ENCODE data around the gene THUMPD3. TPM values are rescaled to one million over a fixed set of nuclear protein-coding genes. Genes with fewer than 3 reads are reported as not detected.

Gene THUMPD3
- total RNA-seq, 1 experiment from 2014 or later, result 22.1 TPM

DNA sequence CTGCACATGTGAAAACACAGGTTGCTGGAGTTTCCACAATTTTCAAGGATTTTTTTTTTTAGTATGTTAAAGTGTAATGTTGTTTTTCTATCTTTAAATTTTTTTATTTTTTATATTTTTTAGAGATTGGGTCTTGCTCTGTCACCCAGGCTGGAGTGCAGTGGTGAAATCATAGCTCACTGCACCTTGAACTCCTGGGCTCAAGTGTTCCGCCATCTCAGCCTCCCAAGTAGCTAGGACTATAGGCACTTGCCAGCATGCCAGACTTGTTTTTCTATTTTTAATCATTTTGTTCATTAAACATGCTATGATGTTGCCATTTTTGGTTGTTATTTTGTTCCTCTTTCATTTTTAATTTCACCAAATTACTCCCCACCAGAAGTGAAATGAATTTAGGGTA is 16.7 kb upstream of the THUMPD3 start:
- Histone ChIP-seq H3K27me3 (ENCODE audit: control insufficient read depth, insufficient read depth, low read length) (no peaks in the 10 kb centered on the region), H3K36me3 (replicated peaks; ENCODE audit: control insufficient read depth, insufficient read depth, low read length) (no peaks in the 10 kb centered on the region), H3K4me3 (ENCODE audit: insufficient read depth, low read depth, low read length) (no peak overlapping the region)
- DNase-seq, result no peak

DNA sequence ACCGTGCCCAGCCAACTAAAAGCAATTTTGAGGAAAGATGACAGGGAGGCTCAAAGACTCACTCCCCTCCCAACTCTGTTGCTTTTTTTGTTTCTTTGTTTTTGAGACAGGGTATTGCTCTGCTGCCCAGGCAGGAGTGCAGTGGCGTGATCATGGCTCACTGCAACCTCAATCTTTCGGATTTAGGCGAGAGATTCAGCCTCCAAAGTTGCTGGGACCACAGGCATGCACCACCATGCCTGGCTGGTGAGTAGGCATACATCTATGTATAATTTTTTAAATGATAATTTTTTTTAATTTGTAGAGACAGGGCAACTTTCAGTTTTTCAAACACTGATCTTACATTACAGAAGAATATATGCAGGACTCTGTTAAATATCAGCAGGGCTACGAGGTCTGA is 15.8 kb upstream of the THUMPD3 start:
- no peak overlapping the region for H3K4me3 ChIP-seq (ENCODE audit: insufficient read depth, low read depth, low read length)
- H3K27me3 ChIP-seq (ENCODE audit: control insufficient read depth, insufficient read depth, low read length), result no peaks in the 10 kb centered on the region
- no peaks in the 10 kb centered on the region for H3K36me3 ChIP-seq (replicated peaks; ENCODE audit: control insufficient read depth, insufficient read depth, low read length)
- DNase-seq, result no peak

GRCh38 chr3:9347887-9348286 is 15.0 kb upstream of the THUMPD3 start:
- no peak for DNase-seq
- Histone ChIP-seq H3K4me3 (ENCODE audit: insufficient read depth, low read depth, low read length) (no peak overlapping the region), H3K27me3 (ENCODE audit: control insufficient read depth, insufficient read depth, low read length) (no peaks in the 10 kb centered on the region), H3K36me3 (replicated peaks; ENCODE audit: control insufficient read depth, insufficient read depth, low read length) (no peaks in the 10 kb centered on the region)

GRCh38 chr3:9349321-9350117 is 13.3 kb upstream of the THUMPD3 start:
- DNase-seq, result no peak
- H3K27me3 ChIP-seq (ENCODE audit: control insufficient read depth, insufficient read depth, low read length), result no peaks in the 10 kb centered on the region
- no peaks in the 10 kb centered on the region for H3K36me3 ChIP-seq (replicated peaks; ENCODE audit: control insufficient read depth, insufficient read depth, low read length)
- no peak overlapping the region for H3K4me3 ChIP-seq (ENCODE audit: insufficient read depth, low read depth, low read length)

DNA sequence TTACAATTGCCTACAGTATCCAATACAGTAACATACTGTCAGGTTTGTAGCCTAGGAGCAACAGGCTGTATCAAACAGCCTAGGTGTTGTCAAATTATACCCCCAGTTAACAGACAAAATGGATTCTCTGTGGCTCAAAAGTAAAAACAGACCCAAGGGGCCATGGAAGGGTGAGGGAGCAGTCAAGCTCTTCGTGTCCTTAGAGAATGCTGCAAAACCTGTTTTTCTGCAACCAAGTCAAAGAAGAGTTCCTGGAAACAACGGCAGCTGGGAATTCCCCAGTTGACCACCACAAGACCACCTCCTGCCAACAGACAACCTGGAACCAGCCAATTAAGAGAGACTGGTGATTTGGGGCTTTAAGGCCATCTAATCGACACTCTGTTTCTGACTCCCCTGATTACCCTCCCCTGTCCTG is 11.1 kb upstream of the THUMPD3 start:
- DNase-seq, result peak; percentile 68
- Histone ChIP-seq H3K4me3 (ENCODE audit: insufficient read depth, low read depth, low read length) (no peak overlapping the region), H3K36me3 (replicated peaks; ENCODE audit: control insufficient read depth, insufficient read depth, low read length) (no peaks in the 10 kb centered on the region), H3K27me3 (ENCODE audit: control insufficient read depth, insufficient read depth, low read length) (no peaks in the 10 kb centered on the region)

DNA sequence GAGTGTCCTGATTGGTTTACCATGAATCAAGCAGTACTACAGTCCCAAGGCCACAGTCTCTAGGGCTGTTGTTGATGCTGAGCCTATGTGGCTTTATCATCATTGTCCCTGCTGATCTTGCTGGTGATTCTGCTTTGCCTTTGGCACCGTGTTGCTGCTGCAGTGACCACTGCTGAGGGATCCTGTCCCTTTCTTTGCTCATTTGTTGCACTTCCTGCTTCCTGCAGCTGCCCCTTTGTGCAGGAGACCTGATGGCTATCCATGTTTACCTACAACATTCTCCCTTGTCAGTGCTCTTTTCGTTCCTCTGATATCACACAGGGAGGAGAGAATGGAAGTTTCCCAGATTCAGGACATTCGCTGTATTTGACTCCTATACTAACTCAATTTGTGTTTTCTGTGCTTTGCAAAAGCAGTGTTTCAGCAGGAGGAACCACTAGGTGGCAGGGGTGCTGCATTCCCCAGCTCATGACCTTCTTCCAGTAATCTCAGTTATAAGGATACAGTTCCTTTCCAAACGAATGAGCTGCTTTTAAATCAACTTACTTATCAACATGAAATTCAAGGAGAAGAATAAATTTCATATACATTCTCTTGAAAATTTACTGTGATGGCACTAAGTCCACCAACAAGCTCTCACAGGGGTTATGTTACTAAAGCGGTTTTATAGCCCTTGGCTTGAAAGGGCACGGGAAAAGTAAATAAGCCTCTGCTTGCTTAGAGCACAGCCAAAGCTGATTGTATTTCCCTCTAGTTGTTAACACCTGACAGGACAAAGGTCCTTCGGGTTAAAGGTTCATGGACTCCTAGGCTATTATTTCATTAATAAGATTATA is 9.7 kb upstream of the THUMPD3 start:
- no peaks in the 10 kb centered on the region for H3K36me3 ChIP-seq (replicated peaks; ENCODE audit: control insufficient read depth, insufficient read depth, low read length)
- H3K4me3 ChIP-seq (ENCODE audit: insufficient read depth, low read depth, low read length), result no peak overlapping the region
- no peaks in the 10 kb centered on the region for H3K27me3 ChIP-seq (ENCODE audit: control insufficient read depth, insufficient read depth, low read length)
- DNase-seq, result peak; percentile 76

- no peak overlapping the region for H3K4me3 ChIP-seq (ENCODE audit: insufficient read depth, low read depth, low read length)
- no peak for DNase-seq
- peaks cover 9% of the 10 kb centered on the region for H3K36me3 ChIP-seq (replicated peaks; ENCODE audit: control insufficient read depth, insufficient read depth, low read length)
- no peaks in the 10 kb centered on the region for H3K27me3 ChIP-seq (ENCODE audit: control insufficient read depth, insufficient read depth, low read length)
These were observed 1.0 kb upstream of the THUMPD3 start for GRCh38 chr3:9361691-9362388.

DNA sequence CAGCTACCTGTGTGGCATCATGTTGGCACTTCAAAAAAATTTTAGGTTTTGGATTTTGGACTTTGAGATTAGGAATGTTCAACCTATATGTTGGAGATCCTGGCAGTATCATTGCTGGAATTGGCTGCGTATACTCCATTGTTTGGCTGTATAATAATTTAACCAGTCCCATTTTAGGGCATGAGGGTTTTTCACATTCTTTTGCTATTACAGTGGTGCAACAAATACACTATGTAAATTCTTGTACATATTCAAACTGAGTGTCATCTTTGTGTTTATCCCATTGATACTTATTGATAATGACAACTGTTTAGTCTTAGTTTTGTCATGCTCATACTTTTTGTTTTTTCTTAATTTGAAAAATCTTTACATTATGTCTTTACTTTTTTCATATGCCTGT is 6.7 kb downstream of the THUMPD3 start:
- H3K36me3 ChIP-seq (replicated peaks; ENCODE audit: control insufficient read depth, insufficient read depth, low read length), result peaks cover 24% of the 10 kb centered on the region
- DNase-seq, result no peak

DNA sequence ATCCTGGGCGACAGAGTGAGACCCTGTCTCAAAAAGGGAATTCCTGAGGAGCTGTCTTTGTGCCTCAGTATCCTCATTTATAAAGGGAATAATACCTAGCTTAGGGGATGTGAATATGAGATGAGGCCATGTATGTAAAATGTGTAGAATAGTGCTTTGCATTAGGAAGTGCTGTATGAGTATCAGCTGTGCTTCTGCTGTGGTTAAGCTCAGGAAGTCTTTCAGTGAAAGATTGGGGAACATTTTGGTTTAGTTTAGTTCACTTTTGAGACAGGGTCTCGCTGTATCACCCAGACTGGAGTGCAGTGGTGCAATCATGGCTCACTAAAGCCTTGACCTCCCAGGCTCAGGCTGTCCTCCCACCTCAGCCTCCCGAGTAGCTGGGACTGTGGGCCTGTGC is 10.6 kb downstream of the THUMPD3 start:
- Histone ChIP-seq H3K4me3 (ENCODE audit: insufficient read depth, low read depth, low read length) (no peak overlapping the region), H3K36me3 (replicated peaks; ENCODE audit: control insufficient read depth, insufficient read depth, low read length) (peaks cover 17% of the 10 kb centered on the region), H3K27me3 (ENCODE audit: control insufficient read depth, insufficient read depth, low read length) (no peaks in the 10 kb centered on the region)
- DNase-seq, result no peak

More for the DNA sequence above, 6.7 kb downstream of the THUMPD3 start:
- Histone ChIP-seq H3K4me3 (ENCODE audit: insufficient read depth, low read depth, low read length) (no peak overlapping the region), H3K27me3 (ENCODE audit: control insufficient read depth, insufficient read depth, low read length) (no peaks in the 10 kb centered on the region)

DNA sequence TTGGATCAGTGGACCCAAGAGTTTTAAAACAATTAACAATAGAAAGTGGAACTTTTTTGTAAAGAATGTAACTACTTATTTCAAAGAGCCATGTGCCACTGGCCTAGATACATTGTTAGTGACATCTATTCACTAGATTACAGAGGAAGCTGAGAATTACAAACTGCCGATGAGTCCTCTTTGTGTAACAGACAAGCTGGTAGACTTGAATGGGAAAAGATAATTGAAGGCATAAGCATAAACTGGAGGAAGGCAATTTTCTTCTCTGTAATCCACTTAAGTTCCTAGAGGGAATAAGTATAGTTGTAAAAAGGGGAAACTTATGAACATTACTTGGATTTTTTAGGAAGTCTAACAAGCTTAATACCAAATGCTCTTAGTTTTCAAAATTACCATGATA is 15.1 kb downstream of the THUMPD3 start:
- H3K4me3 ChIP-seq (ENCODE audit: insufficient read depth, low read depth, low read length), result no peak overlapping the region
- H3K36me3 ChIP-seq (replicated peaks; ENCODE audit: control insufficient read depth, insufficient read depth, low read length), result peaks cover 16% of the 10 kb centered on the region
- DNase-seq, result no peak
- no peaks in the 10 kb centered on the region for H3K27me3 ChIP-seq (ENCODE audit: control insufficient read depth, insufficient read depth, low read length)

DNA sequence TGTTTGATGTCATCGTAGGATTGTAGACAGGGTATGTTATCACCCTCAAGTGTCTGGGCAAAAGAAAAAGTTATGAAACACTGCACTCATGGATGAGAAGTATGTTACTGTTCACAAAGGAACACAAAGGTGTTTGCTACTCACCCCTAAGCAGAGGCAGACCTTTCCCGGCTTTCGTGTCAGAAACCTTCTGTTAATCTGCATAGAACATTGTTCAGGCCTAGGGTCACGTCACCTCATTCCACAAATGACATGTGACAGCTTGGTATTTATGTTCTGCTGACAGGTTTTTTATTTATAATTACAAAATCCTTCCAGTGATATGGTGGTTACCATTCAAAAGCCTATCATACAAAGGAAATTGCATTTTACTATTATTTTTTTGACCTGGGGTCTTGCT is 16.5 kb downstream of the THUMPD3 start:
- Histone ChIP-seq H3K36me3 (replicated peaks; ENCODE audit: control insufficient read depth, insufficient read depth, low read length) (peaks cover 14% of the 10 kb centered on the region), H3K27me3 (ENCODE audit: control insufficient read depth, insufficient read depth, low read length) (no peaks in the 10 kb centered on the region), H3K4me3 (ENCODE audit: insufficient read depth, low read depth, low read length) (no peak overlapping the region)
- no peak for DNase-seq

DNA sequence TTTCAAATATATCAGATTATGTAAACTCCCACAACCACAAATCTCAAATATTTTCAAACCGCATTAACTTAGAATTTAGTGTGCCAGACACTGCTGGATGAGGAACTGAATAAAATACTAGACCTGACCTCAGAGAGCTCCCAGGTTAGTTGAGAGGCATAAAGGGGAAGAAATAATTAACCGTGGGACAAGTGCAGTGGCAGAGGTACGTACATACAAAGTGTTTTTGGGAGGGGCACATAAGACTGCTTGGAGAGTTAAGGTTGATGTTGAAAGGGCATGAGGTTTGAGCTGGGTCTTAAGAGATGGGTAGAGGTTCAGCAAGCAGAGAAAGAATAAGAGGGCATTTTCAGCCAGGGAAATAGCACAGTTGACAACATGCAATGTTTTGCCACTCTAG is 17.2 kb downstream of the THUMPD3 start:
- no peaks in the 10 kb centered on the region for H3K27me3 ChIP-seq (ENCODE audit: control insufficient read depth, insufficient read depth, low read length)
- H3K4me3 ChIP-seq (ENCODE audit: insufficient read depth, low read depth, low read length), result no peak overlapping the region
- DNase-seq, result no peak
- H3K36me3 ChIP-seq (replicated peaks; ENCODE audit: control insufficient read depth, insufficient read depth, low read length), result peaks cover 15% of the 10 kb centered on the region

- DNase-seq, result no peak
- Histone ChIP-seq H3K36me3 (replicated peaks; ENCODE audit: control insufficient read depth, insufficient read depth, low read length) (peaks cover 23% of the 10 kb centered on the region), H3K27me3 (ENCODE audit: control insufficient read depth, insufficient read depth, low read length) (no peaks in the 10 kb centered on the region), H3K4me3 (ENCODE audit: insufficient read depth, low read depth, low read length) (no peak overlapping the region)
These were observed 21.4 kb downstream of the THUMPD3 start for GRCh38 chr3:9384141-9384828.
